HepG2 (cell line): ENCODE results near the gene ATP10A.

Experiments
- CTCF ChIP-seq: sonication (generic); formaldehyde crosslinking; IDR thresholded peaks from 2 replicates; pipeline ENCODE4 v1.5.0; 2020; ENCODE audit warnings: mild to moderate bottlenecking, missing genetic modification reagents, moderate library complexity
- HNF4G ChIP-seq, 2 experiments: sonication (generic) in 1 of 2; formaldehyde crosslinking in 1 of 2; IDR thresholded peaks; 2 replicates each; pipeline versions ENCODE4 v1.4.0 to v1.6.1; 2011 to 2020; ENCODE audit warnings: borderline replicate concordance in 2 of 2, low read depth in 2 of 2, mild to moderate bottlenecking in 2 of 2, low read length in 1 of 2, missing genetic modification reagents in 1 of 2, moderate library complexity in 1 of 2
- ZNF609 ChIP-seq: sonication (generic); formaldehyde crosslinking; IDR thresholded peaks from 2 replicates; pipeline ENCODE4 v1.4.0; 2020; ENCODE audit warnings: mild to moderate bottlenecking, missing genetic modification reagents, borderline replicate concordance
- TF ChIP-seq, protein P1 (sequence below): sonication (generic); formaldehyde crosslinking; IDR thresholded peaks from 2 replicates; pipeline ENCODE4 v1.8.1; 2023; ENCODE audit warnings: mild to moderate bottlenecking, missing genetic modification reagents

DNA sequence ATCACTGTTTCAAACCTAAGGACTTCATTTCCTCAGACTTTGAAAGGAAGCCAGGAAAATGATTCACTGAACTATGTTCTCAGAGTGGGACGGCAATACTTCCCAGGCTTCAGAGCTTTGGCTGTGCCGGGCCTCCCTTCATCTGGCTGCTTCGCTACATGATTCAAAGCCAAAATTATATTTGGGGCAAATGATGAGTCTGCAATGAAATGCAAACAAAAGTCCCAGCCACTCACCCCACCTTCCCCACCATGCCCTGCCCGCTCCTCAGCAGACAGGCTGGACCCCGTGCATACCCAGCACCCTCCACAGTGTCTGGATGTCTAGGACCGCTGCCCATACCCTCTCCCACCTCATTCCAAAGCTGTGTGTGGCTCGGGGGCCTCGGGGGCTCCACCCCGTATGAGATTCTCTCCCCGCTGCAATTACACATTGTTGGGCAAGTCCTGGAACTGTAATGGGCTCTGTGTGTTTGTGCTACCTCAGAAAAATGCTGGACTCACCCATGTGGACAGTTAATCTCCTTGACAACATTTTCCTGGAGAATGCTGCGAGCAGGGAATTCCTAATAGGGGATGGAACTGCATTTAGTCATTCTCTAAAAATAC is 32.2 kb downstream of the ATP10A start:
- TF ChIP-seq CTCF (CRISPR knock-in tag) (no peak), ZNF609 (CRISPR knock-in tag) (no peak), HNF4G (IDR thresholded peaks at IDR 0.05; ENCODE audit: borderline replicate concordance, low read depth, low read length) (no peak), HNF4G (CRISPR knock-in tag; IDR thresholded peaks at IDR 0.05; ENCODE audit: borderline replicate concordance, low read depth) (no peak)
- TF ChIP-seq, protein P1, sequence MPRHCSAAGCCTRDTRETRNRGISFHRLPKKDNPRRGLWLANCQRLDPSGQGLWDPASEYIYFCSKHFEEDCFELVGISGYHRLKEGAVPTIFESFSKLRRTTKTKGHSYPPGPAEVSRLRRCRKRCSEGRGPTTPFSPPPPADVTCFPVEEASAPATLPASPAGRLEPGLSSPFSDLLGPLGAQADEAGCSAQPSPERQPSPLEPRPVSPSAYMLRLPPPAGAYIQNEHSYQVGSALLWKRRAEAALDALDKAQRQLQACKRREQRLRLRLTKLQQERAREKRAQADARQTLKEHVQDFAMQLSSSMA (CRISPR knock-in tag), result no peak
